PC-3 (cell line): ENCODE results near the gene METTL16. TPM values are rescaled to one million over a fixed set of nuclear protein-coding genes. Genes with fewer than 3 reads are reported as not detected.

Experiments
- ATAC-seq: fragments of 200-7000 bp; cut with Tn5 transposase; 2 replicates; pipeline ENCODE4 v1.9.1; 2020; ENCODE audit warnings: mild to moderate bottlenecking, moderate library complexity
- BruUV-seq: library from RNA; stranded (reverse); fragments of 400-500 nt; replicated peaks from 2 replicates; lab custom pipeline; 2021; lab: Mats Ljungman, UMichigan
- CTCF ChIA-PET: fragments of 300-600 bp; sonication (Branson Sonifier 250); formaldehyde crosslinking; loops from one replicate; lab custom pipeline; 2022; ENCODE audit warnings: antibody characterized with exemption; lab: Charles Lee
- POLR2A ChIA-PET: fragments of 300-600 bp; sonication (Branson Sonifier 250); formaldehyde crosslinking; loops from one replicate; lab custom pipeline; 2022; ENCODE audit warnings: antibody characterized with exemption; ENCODE audit not compliant: unreplicated experiment; lab: Charles Lee
- DNase-seq: peaks from one replicate; pipeline ENCODE4 v3.0.0-alpha.2; 2015
- H2AFZ ChIP-seq: fragments of 300-600 bp; sonication (generic); 2 replicates; pipeline ENCODE4 v1.6.0; 2016; ENCODE audit warnings: antibody characterized with exemption, low read length
- H3F3A ChIP-seq: fragments of 300-600 bp; sonication (generic); one replicate; pipeline ENCODE4 v1.6.0; 2017; ENCODE audit warnings: antibody characterized with exemption, low read length, control low read depth, mild to moderate bottlenecking; ENCODE audit not compliant: unreplicated experiment
- H3K27ac ChIP-seq: fragments of 300-600 bp; sonication (generic); 2 replicates; pipeline ENCODE4 v1.5.1; 2016; ENCODE audit warnings: mild to moderate bottlenecking, low read length
- H3K27me3 ChIP-seq: fragments of 300-600 bp; sonication (generic); 2 replicates; pipeline ENCODE4 v1.6.1; 2016; ENCODE audit warnings: low read length, mixed read lengths
- H3K36me3 ChIP-seq: fragments of 300-600 bp; sonication (generic); 2 replicates; pipeline ENCODE4 v1.6.1; 2016; ENCODE audit warnings: low read depth, mixed run types, low read length, mixed read lengths
- H3K4me1 ChIP-seq: fragments of 300-600 bp; sonication (generic); 2 replicates; pipeline ENCODE4 v1.5.1; 2016; ENCODE audit warnings: low read length; ENCODE audit not compliant: insufficient read depth
- H3K4me2 ChIP-seq: fragments of 300-600 bp; sonication (generic); 2 replicates; pipeline ENCODE4 v1.6.0; 2016; ENCODE audit warnings: low read length
- H3K4me3 ChIP-seq: fragments of 300-600 bp; sonication (generic); 2 replicates; pipeline ENCODE4 v1.5.1; 2016; ENCODE audit warnings: mild to moderate bottlenecking, low read length, mixed read lengths
- H3K79me2 ChIP-seq: fragments of 300-600 bp; sonication (generic); 2 replicates; pipeline ENCODE4 v1.6.1; 2017; ENCODE audit warnings: low read length, mixed read lengths
- H3K9ac ChIP-seq: fragments of 300-600 bp; sonication (generic); 2 replicates; pipeline ENCODE4 v1.6.0; 2016; ENCODE audit warnings: mild to moderate bottlenecking, low read length
- H3K9me2 ChIP-seq: fragments of 300-600 bp; sonication (generic); replicated peaks from 2 replicates; pipeline ENCODE4 v1.6.1; 2016; ENCODE audit warnings: mixed run types, low read length, mixed read lengths
- H3K9me3 ChIP-seq: fragments of 300-600 bp; sonication (generic); 2 replicates; pipeline ENCODE4 v1.6.1; 2016; ENCODE audit warnings: low read length, mixed read lengths
- H4K20me1 ChIP-seq: fragments of 300-600 bp; sonication (generic); 2 replicates; pipeline ENCODE4 v1.6.1; 2016; ENCODE audit warnings: low read length, mixed read lengths
- CTCF ChIP-seq: fragments of 300-600 bp; sonication (generic); conservative IDR thresholded peaks from 2 replicates; pipeline ENCODE4 v1.5.1; 2017; ENCODE audit warnings: antibody characterized with exemption, low read depth, mild to moderate bottlenecking, low read length
- EZH2 ChIP-seq: fragments of 300-600 bp; sonication (generic); IDR thresholded peaks from one replicate; pipeline ENCODE4 v1.6.1; 2017; ENCODE audit warnings: antibody characterized with exemption, mild to moderate bottlenecking, low read length; ENCODE audit not compliant: unreplicated experiment
- EZH2phosphoT487 ChIP-seq: fragments of 300-600 bp; sonication (generic); IDR thresholded peaks from 2 replicates; pipeline ENCODE4 v1.6.1; 2018; ENCODE audit warnings: mild to moderate bottlenecking, antibody characterized with exemption, low read length, borderline replicate concordance
- intact Hi-C: fragments of 100-400 bp; cut with micrococcal nuclease; formaldehyde crosslinking; loops from 2 replicates; pipeline ENCODE4 v1.9.0; 2023
- total RNA-seq: library from RNA; depleted of rRNA; stranded (reverse); fragments of >200 nt; gene quantifications from 2 replicates; pipeline ENCODE4 v1.2.3, GENCODE V29; 2014

Gene METTL16
- total RNA-seq, 1 experiment from 2014 or later, result 20.8 TPM

GRCh38 chr17:2457913-2458312 lies 53.8 kb downstream of the METTL16 start:
- BruUV-seq, result no TSS peak
- CTCF ChIA-PET, result no interaction called here

GRCh38 chr17:2456475-2456874 lies 55.2 kb downstream of the METTL16 start:
- Histone ChIP-seq H3K4me1 (peaks cover 4% of the 10 kb centered on the region; the same call in 1 of the 2 replicates), H2AFZ (no peak overlapping the region), H3K36me3 (no peaks in the 10 kb centered on the region; the same call in 1 of the 2 replicates), H3K9ac (no peak overlapping the region), H3K27me3 (no peaks in the 10 kb centered on the region), H3K9me2 (no peaks in the 10 kb centered on the region), H3K79me2 (no peaks in the 10 kb centered on the region), H3K9me3 (no peaks in the 10 kb centered on the region), H3K4me3 (no peak overlapping the region), H4K20me1 (no peaks in the 10 kb centered on the region), H3F3A (peaks cover 4% of the 10 kb centered on the region), H3K4me2 (no peak overlapping the region), H3K27ac (no peak overlapping the region)
- POLR2A ChIA-PET, result no interaction called here
- ATAC-seq (no peak), DNase-seq (no peak)
- no TSS peak for BruUV-seq
- CTCF ChIA-PET, result no interaction called here
- intact Hi-C loops, result no loop called here
- TF ChIP-seq EZH2, result no peak
- TF ChIP-seq EZH2phosphoT487, result no peak
- no peak for TF ChIP-seq CTCF

More at GRCh38 chr17:2457913-2458312, 53.8 kb downstream of the METTL16 start:
- H3K36me3 ChIP-seq, result peaks cover 2% of the 10 kb centered on the region
- DNase-seq (no peak), ATAC-seq (no peak)
- H2AFZ ChIP-seq, result no peak overlapping the region
- no peak overlapping the region for H3K4me2 ChIP-seq
- no peak overlapping the region for H3K27ac ChIP-seq
- no peak for TF ChIP-seq EZH2phosphoT487
- TF ChIP-seq EZH2, result no peak
- no peak for TF ChIP-seq CTCF
- POLR2A ChIA-PET, result no interaction called here
- no peak overlapping the region for H3K4me3 ChIP-seq
- no peaks in the 10 kb centered on the region for H4K20me1 ChIP-seq
- H3K79me2 ChIP-seq, result no peaks in the 10 kb centered on the region
- H3K9ac ChIP-seq, result no peak overlapping the region
- intact Hi-C loops, result no loop called here
- H3K27me3 ChIP-seq, result no peaks in the 10 kb centered on the region
- no peaks in the 10 kb centered on the region for H3K9me3 ChIP-seq
- no peaks in the 10 kb centered on the region for H3K9me2 ChIP-seq
- peaks cover 4% of the 10 kb centered on the region; the same call in 1 of the 2 replicates for H3K4me1 ChIP-seq
- peaks cover 4% of the 10 kb centered on the region for H3F3A ChIP-seq

GRCh38 chr17:2455956-2456355 lies 55.7 kb downstream of the METTL16 start:
- ATAC-seq (no peak), DNase-seq (no peak)
- Histone ChIP-seq H3K9ac (no peak overlapping the region), H3F3A (peaks cover 4% of the 10 kb centered on the region), H4K20me1 (no peaks in the 10 kb centered on the region), H3K79me2 (no peaks in the 10 kb centered on the region), H3K4me1 (peaks cover 4% of the 10 kb centered on the region; the same call in 1 of the 2 replicates), H3K27ac (no peak overlapping the region), H3K36me3 (no peaks in the 10 kb centered on the region; the same call in 1 of the 2 replicates), H2AFZ (no peak overlapping the region), H3K27me3 (no peaks in the 10 kb centered on the region), H3K9me2 (no peaks in the 10 kb centered on the region), H3K9me3 (no peaks in the 10 kb centered on the region), H3K4me2 (no peak overlapping the region), H3K4me3 (no peak overlapping the region)
- BruUV-seq, result no TSS peak
- POLR2A ChIA-PET, result no interaction called here
- no peak for TF ChIP-seq EZH2
- intact Hi-C loops, result no loop called here
- CTCF ChIA-PET, result no interaction called here
